Naive thymus-derived CD4-positive, alpha-beta T cell (primary cell): ENCODE data around the gene LCE3D. TPM values are rescaled to one million over a fixed set of nuclear protein-coding genes. Genes with fewer than 3 reads are reported as not detected.
A peak's percentile ranks its signal among the peaks of the same experiment; 100 is the strongest.

Source experiments
- ATAC-seq: fragments of 150-1000 bp; cut with Tn5 transposase; 2 replicates; pipeline ENCODE4 v1.10.0; 2021; ENCODE audit warnings: mild to moderate bottlenecking, moderate library complexity
- CTCF ChIA-PET: fragments of 350-600 bp; sonication (Branson Sonifier 250); formaldehyde crosslinking; loops from one replicate; lab custom pipeline; 2021; ENCODE audit warnings: antibody characterized with exemption; lab: Charles Lee
- POLR2A ChIA-PET: fragments of 350-600 bp; sonication (Branson Sonifier 250); formaldehyde crosslinking; loops from one replicate; lab custom pipeline; 2021; ENCODE audit warnings: antibody characterized with exemption, inconsistent platforms; lab: Charles Lee
- DNase-seq, 9 donors: peaks; one replicate each; pipeline versions ENCODE4 v3.0.0 to v3.0.0-alpha.2; 2020 to 2022; ENCODE audit warnings: mixed read lengths in 1 of 9
- H3K27ac ChIP-seq: one replicate; pipeline ENCODE4 v1.7.0; 2013; ENCODE audit warnings: mild to moderate bottlenecking, low read depth, low read length, moderate library complexity
- H3K27me3 ChIP-seq, 2 donors: one replicate each; pipeline ENCODE4 v1.7.0; 2013; ENCODE audit warnings: low read length in 2 of 2, mild to moderate bottlenecking in 2 of 2, moderate library complexity in 2 of 2; ENCODE audit not compliant: control insufficient read depth in 2 of 2, insufficient read depth in 2 of 2
- H3K36me3 ChIP-seq, 3 experiments: 1 replicate in 2 of 3; 2 replicates in 1 of 3; pipeline ENCODE4 v1.7.0; 2013; ENCODE audit warnings: low read length in 3 of 3, mild to moderate bottlenecking in 3 of 3, moderate library complexity in 1 of 3; ENCODE audit not compliant: insufficient read depth in 3 of 3, control insufficient read depth in 2 of 3
- H3K4me1 ChIP-seq, 2 donors: one replicate each; pipeline ENCODE4 v1.7.0; 2013; ENCODE audit warnings: low read length in 2 of 2, mild to moderate bottlenecking in 2 of 2, moderate library complexity in 1 of 2; ENCODE audit not compliant: control insufficient read depth in 2 of 2, insufficient read depth in 2 of 2
- H3K4me3 ChIP-seq: 2 replicates; pipeline ENCODE4 v1.7.0; 2013; ENCODE audit warnings: mild to moderate bottlenecking, low read length
- H3K9me3 ChIP-seq, 3 experiments: 1 replicate in 2 of 3; 2 replicates in 1 of 3; pipeline ENCODE4 v1.7.0; 2013; ENCODE audit warnings: low read length in 3 of 3; ENCODE audit not compliant: control insufficient read depth in 2 of 3
- H3K27ac Mint-ChIP-seq, 9 donors: one replicate each; pipeline ENCODE4 v1.8.0; 2020 to 2022; ENCODE audit warnings: mixed read lengths in 9 of 9, mild to moderate bottlenecking in 8 of 9, moderate library complexity in 5 of 9, inconsistent platforms in 2 of 9
- H3K27me3 Mint-ChIP-seq, 5 donors: one replicate each; pipeline ENCODE4 v1.8.0; 2021 to 2022; ENCODE audit warnings: mixed read lengths in 5 of 5, mild to moderate bottlenecking in 1 of 5
- H3K36me3 Mint-ChIP-seq, 5 donors: one replicate each; pipeline ENCODE4 v1.8.0; 2020 to 2022; ENCODE audit warnings: mixed read lengths in 5 of 5, mild to moderate bottlenecking in 3 of 5, inconsistent platforms in 1 of 5
- H3K4me1 Mint-ChIP-seq, 7 donors: one replicate each; pipeline ENCODE4 v1.8.0; 2020 to 2022; ENCODE audit warnings: mixed read lengths in 7 of 7, mild to moderate bottlenecking in 3 of 7, inconsistent platforms in 1 of 7
- H3K4me3 Mint-ChIP-seq, 10 donors: one replicate each; pipeline ENCODE4 v1.8.0; 2020 to 2022; ENCODE audit warnings: mild to moderate bottlenecking in 10 of 10, mixed read lengths in 10 of 10, moderate library complexity in 6 of 10, inconsistent platforms in 2 of 10
- H3K9me3 Mint-ChIP-seq, 11 donors: one replicate each; pipeline ENCODE4 v1.8.0; 2020 to 2022; ENCODE audit warnings: mixed read lengths in 11 of 11, mild to moderate bottlenecking in 4 of 11, inconsistent platforms in 1 of 11, moderate library complexity in 1 of 11
- intact Hi-C, 2 donors: fragments of 100-400 bp; cut with micrococcal nuclease; formaldehyde crosslinking; loops; one replicate each; pipeline ENCODE4 v1.15.1; 2023
- polyA plus RNA-seq, 2 donors: library from polyadenylated mRNA; unstranded; fragments of 300-500 nt; fragmentation: Illumina TruSeq; gene quantifications; one replicate each; pipeline ENCODE4 v1.2.3, GENCODE V29; 2021
- total RNA-seq, 6 experiments: library from RNA in 5 of 6; stranded (reverse) in 5 of 6; gene quantifications; 1 replicate in 5 of 6; 2 replicates in 1 of 6; pipeline ENCODE4 v1.2.3 and lab custom pipeline; 2021 to 2026

LCE3D gene, protein sequence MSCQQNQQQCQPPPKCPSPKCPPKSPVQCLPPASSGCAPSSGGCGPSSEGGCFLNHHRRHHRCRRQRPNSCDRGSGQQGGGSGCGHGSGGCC
- total RNA-seq (not detected), polyA plus RNA-seq (not detected), total RNA-seq (lab: John Stamatoyannopoulos, UW) (not detected)

DNA sequence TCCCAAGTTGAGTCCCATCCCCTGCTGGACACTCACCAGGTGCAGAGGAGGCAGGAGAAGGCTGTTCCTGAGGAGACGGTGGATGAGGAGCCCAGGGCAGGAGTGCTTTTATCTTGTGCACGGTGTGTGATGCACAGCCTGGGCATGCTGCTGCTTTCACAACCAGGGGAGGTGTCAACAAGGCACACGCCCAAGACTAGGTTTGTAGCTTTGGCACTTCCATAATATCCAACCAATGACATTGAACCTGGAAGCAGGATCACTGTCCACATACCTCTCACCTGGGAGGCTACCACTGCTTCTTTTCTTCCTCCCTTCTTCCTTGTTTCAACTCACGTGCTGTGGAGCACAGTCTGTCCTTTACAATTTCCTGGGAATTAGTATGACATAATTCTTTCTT is at the start of gene LCE3D:
Gene LCE3D (minus strand): TSS at position 84 of the 400 bp plus-strand sequence. CDS start 580 bp downstream, outside the sequence.
- Mint-ChIP-seq H3K9me3 (peaks cover 0 to 4% (median 0%) of the 10 kb centered on the region in 11 donors), H3K4me1 (peaks cover 0 to 5% (median 0%) of the 10 kb centered on the region in 7 donors), H3K27me3 (peaks cover 4 to 35% (median 14%) of the 10 kb centered on the region in 5 donors), H3K27ac (no peak within 1 kb of the TSS), H3K4me3 (no peak within 1 kb of the TSS), H3K36me3 (no peaks in the 10 kb centered on the region)
- Histone ChIP-seq H3K27me3 (peaks cover 0 to 3% of the 10 kb centered on the region in 2 donors), H3K9me3 (no peaks in the 10 kb centered on the region), H3K36me3 (no peaks in the 10 kb centered on the region), H3K4me3 (no peak within 1 kb of the TSS), H3K4me1 (no peaks in the 10 kb centered on the region), H3K27ac (no peak within 1 kb of the TSS)
- CTCF ChIA-PET: no interaction called here
- DNase-seq (no peak), ATAC-seq (no peak)
- POLR2A ChIA-PET: no interaction called here
- intact Hi-C loops: no loop called here

DNA sequence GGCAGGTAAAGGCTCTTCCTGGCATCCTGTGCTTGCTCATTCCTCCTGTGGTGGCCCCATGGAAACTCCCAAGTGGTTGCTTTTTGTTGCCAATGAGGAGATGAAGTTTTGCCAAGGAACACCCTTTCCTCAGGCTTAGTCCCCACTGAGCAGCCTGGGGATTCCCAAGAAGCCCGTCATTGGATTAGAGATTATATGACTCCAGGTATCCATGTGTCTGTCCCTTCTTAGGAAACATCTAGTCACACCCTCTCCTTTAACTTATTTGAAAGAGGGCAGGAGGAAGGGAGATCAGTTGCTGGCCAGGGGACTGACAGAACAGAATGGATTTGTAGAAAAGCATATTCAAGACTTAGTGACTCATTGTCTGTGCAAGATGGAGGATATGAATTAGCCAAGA is 46.4 kb upstream of the LCE3D start:
- Histone ChIP-seq H3K4me1 (no peaks in the 10 kb centered on the region), H3K27me3 (peaks cover 0 to 5% of the 10 kb centered on the region in 2 donors), H3K27ac (no peak overlapping the region), H3K4me3 (no peak overlapping the region), H3K36me3 (no peaks in the 10 kb centered on the region), H3K9me3 (no peaks in the 10 kb centered on the region)
- no peak for ATAC-seq
- intact Hi-C loops: no loop called here
- H3K4me3 Mint-ChIP-seq: no peak overlapping the region
- H3K4me1 Mint-ChIP-seq: peaks cover 0 to 4% (median 0%) of the 10 kb centered on the region in 7 donors
- H3K27me3 Mint-ChIP-seq: peaks cover 7 to 64% (median 48%) of the 10 kb centered on the region in 5 donors
- no peak for DNase-seq
- CTCF ChIA-PET: no interaction called here
- H3K36me3 Mint-ChIP-seq: no peaks in the 10 kb centered on the region
- peaks cover 0 to 8% (median 2%) of the 10 kb centered on the region in 11 donors for H3K9me3 Mint-ChIP-seq
- POLR2A ChIA-PET: no interaction called here
- H3K27ac Mint-ChIP-seq: no peak overlapping the region

GRCh38 chr1:152623203-152623844 is 43.0 kb upstream of the LCE3D start:
- Histone ChIP-seq H3K4me3 (no peak overlapping the region), H3K36me3 (no peaks in the 10 kb centered on the region), H3K4me1 (no peaks in the 10 kb centered on the region), H3K9me3 (peaks cover 0 to 10% (median 0%) of the 10 kb centered on the region in 3 experiments), H3K27me3 (no peaks in the 10 kb centered on the region), H3K27ac (no peak overlapping the region)
- peaks cover 0 to 4% (median 0%) of the 10 kb centered on the region in 5 donors for H3K36me3 Mint-ChIP-seq
- H3K27me3 Mint-ChIP-seq: peaks cover 9 to 58% (median 34%) of the 10 kb centered on the region in 5 donors
- ChIA-PET CTCF (no interaction called here), POLR2A (no interaction called here)
- intact Hi-C loops: no loop called here
- no peak overlapping the region for H3K27ac Mint-ChIP-seq
- ATAC-seq (no peak), DNase-seq (no peak)
- peaks cover 0 to 4% (median 0%) of the 10 kb centered on the region in 7 donors for H3K4me1 Mint-ChIP-seq
- no peak overlapping the region for H3K4me3 Mint-ChIP-seq
- peaks cover 3 to 12% (median 6%) of the 10 kb centered on the region in 11 donors for H3K9me3 Mint-ChIP-seq

DNA sequence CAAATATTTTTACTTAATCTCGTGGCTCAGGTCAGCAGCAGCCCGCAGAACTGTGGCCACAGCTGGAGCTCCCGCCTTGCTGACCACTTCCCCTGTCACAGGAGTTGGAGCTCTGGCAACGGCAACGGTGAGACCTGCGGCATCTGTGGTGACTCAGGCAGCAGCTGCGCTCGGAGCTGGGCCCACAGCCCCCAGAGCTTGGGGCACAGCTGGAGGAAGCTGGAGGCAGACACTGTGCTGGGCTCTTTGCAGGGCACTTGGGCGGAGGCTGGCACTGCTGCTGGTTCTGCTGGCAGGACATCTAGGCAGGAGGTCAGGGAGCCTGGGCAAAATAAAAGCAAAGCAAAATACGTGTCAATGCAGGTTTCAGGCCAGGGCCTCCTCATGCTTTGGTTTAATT is 42.5 kb upstream of the LCE3D start, which contains the start of gene LCE3A:
Gene LCE3A (minus strand): TSS at position 301 of the 400 bp plus-strand sequence. CDS start 0 bp downstream, at position 301.
- POLR2A ChIA-PET: no interaction called here
- H3K36me3 ChIP-seq: no peaks in the 10 kb centered on the region
- no peaks in the 10 kb centered on the region for H3K4me1 ChIP-seq
- CTCF ChIA-PET: no interaction called here
- Mint-ChIP-seq H3K9me3 (peaks cover 5 to 14% (median 7%) of the 10 kb centered on the region in 11 donors), H3K27ac (peak within 1 kb of the TSS in 1 of 9 donors; percentile 60), H3K36me3 (peaks cover 0 to 5% (median 0%) of the 10 kb centered on the region in 5 donors), H3K27me3 (peaks cover 9 to 53% (median 31%) of the 10 kb centered on the region in 5 donors), H3K4me3 (no peak within 1 kb of the TSS), H3K4me1 (peaks cover 0 to 4% (median 0%) of the 10 kb centered on the region in 7 donors)
- no peaks in the 10 kb centered on the region for H3K27me3 ChIP-seq
- no peak for ATAC-seq
- H3K27ac ChIP-seq: no peak within 1 kb of the TSS
- H3K9me3 ChIP-seq: peaks cover 0 to 10% (median 0%) of the 10 kb centered on the region in 3 experiments
- no peak within 1 kb of the TSS for H3K4me3 ChIP-seq
- intact Hi-C loops: no loop called here
- DNase-seq: no peak

GRCh38 chr1:152621993-152622392 is 41.7 kb upstream of the LCE3D start:
- no peak for DNase-seq
- intact Hi-C loops: no loop called here
- H3K27me3 ChIP-seq: no peaks in the 10 kb centered on the region
- ChIA-PET CTCF (no interaction called here), POLR2A (no interaction called here)
- no peak overlapping the region for H3K27ac ChIP-seq
- H3K4me3 ChIP-seq: no peak overlapping the region
- Mint-ChIP-seq H3K4me3 (no peak overlapping the region), H3K36me3 (peaks cover 0 to 5% (median 0%) of the 10 kb centered on the region in 5 donors), H3K27ac (peak overlapping the region in 1 of 9 donors; percentile 60), H3K9me3 (peaks cover 6 to 15% (median 11%) of the 10 kb centered on the region in 11 donors), H3K27me3 (peaks cover 9 to 47% (median 23%) of the 10 kb centered on the region in 5 donors), H3K4me1 (peaks cover 0 to 4% (median 0%) of the 10 kb centered on the region in 7 donors)
- no peaks in the 10 kb centered on the region for H3K36me3 ChIP-seq
- ATAC-seq: no peak
- peaks cover 0 to 10% (median 0%) of the 10 kb centered on the region in 3 experiments for H3K9me3 ChIP-seq
- H3K4me1 ChIP-seq: no peaks in the 10 kb centered on the region

DNA sequence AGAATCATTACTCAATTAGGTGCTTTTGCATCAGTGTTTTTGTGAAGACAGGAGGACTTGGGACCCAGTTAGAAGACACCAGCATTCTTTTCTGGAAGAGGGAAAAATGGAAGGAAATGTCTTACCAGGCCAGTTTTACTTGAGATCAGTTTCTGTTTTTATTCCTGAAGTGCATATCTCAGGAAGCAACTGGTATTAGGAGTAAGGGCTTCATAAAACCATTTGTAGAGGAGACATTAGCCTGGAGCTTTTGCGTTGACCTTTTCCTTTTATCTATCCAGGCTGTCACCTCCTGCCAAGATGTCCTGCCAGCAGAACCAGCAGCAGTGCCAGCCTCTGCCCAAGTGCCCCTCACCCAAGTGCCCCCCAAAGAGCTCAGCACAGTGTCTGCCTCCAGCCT is 33.2 kb upstream of the LCE3D start, which contains the start of gene LCE3B:
Gene LCE3B (plus strand): TSS at position 301 of the 400 bp plus-strand sequence. CDS start 0 bp downstream, at position 301.
- intact Hi-C loops: no loop called here
- Mint-ChIP-seq H3K27me3 (peaks cover 0 to 53% (median 12%) of the 10 kb centered on the region in 5 donors), H3K27ac (no peak within 1 kb of the TSS), H3K4me3 (no peak within 1 kb of the TSS), H3K9me3 (peaks cover 0 to 10% (median 5%) of the 10 kb centered on the region in 11 donors), H3K36me3 (peaks cover 0 to 3% (median 0%) of the 10 kb centered on the region in 5 donors), H3K4me1 (no peaks in the 10 kb centered on the region)
- Histone ChIP-seq H3K9me3 (peaks cover 0 to 2% (median 0%) of the 10 kb centered on the region in 3 experiments), H3K4me3 (no peak within 1 kb of the TSS), H3K4me1 (no peaks in the 10 kb centered on the region), H3K27ac (no peak within 1 kb of the TSS), H3K36me3 (no peaks in the 10 kb centered on the region), H3K27me3 (no peaks in the 10 kb centered on the region)
- DNase-seq (no peak), ATAC-seq (no peak)
- ChIA-PET POLR2A (no interaction called here), CTCF (no interaction called here)
